Measurements from ENCODE around the gene PHF23.
A peak's percentile ranks its signal among the peaks of the same experiment; 100 is the strongest.
"Not testable (repeated sequence)": the region's sequence is repeated elsewhere in the genome, so short reads cannot be mapped to it uniquely, and the experiment has no call there.

PHF23 gene

DNA sequence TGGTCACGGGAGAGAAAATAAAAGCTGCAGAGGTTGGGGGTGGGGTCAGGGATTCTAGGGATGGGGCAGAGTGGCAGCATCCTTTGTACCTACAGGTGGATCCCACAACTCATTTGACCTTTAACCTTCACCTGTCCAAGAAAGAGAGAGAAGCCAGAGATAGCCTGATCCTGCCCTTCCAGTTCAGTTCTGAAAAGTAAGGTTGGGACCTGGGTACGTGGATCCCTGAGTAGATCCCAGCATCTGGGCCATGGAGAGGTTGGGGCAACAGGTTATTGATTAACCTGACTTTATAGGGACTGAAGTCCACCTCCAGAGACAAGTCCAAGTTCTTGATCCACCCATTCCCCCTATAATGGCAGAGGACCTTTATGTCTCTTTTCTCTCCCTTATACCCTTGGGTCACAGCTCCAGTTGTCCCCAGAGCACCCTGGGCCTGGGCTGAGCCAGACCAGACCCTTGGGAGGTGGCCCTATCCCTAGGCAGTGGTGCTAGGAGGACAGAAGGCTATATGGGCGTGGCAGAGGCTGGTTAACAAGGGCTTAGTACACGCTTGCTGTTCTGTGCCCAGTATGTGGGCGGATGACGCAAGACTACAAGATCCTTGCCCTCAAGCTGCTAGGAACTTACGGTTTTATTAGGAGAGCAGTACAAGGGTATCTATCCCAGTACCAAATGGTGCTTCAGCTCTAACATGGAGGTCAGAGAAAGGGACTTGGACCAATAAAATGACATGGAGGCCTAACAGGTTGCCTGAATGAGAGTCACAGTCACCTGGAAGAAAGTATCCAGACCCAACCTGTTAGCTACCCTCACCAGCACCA, 19.7 kb upstream of the PHF23 start:
- no peak for DNase-seq

- DNase-seq = no peak
Measured at GRCh38 chr17:7256766-7257456, 17.7 kb upstream of the PHF23 start.

DNA sequence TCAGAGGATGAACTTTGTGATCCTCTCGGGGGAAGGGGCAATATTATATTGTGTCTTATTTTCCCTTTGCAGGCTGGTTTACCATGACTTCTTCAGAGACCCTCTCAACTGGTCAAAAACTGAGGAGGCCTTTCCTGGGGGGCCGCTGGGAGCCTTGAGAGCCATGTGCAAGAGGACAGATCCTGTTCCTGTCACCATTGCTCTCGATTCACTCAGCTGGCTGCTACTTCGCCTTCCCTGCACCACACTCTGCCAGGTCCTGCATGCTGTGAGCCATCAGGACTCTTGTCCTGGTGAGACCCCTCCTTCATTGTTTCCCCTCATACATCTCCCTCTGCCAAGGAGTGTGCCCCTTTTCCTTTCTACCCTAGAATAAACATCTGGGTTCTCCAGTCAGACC, 15.3 kb upstream of the PHF23 start:
- DNase-seq = no peak

- no peak for DNase-seq
Measured at GRCh38 chr17:7253082-7253481, 13.8 kb upstream of the PHF23 start.

DNA sequence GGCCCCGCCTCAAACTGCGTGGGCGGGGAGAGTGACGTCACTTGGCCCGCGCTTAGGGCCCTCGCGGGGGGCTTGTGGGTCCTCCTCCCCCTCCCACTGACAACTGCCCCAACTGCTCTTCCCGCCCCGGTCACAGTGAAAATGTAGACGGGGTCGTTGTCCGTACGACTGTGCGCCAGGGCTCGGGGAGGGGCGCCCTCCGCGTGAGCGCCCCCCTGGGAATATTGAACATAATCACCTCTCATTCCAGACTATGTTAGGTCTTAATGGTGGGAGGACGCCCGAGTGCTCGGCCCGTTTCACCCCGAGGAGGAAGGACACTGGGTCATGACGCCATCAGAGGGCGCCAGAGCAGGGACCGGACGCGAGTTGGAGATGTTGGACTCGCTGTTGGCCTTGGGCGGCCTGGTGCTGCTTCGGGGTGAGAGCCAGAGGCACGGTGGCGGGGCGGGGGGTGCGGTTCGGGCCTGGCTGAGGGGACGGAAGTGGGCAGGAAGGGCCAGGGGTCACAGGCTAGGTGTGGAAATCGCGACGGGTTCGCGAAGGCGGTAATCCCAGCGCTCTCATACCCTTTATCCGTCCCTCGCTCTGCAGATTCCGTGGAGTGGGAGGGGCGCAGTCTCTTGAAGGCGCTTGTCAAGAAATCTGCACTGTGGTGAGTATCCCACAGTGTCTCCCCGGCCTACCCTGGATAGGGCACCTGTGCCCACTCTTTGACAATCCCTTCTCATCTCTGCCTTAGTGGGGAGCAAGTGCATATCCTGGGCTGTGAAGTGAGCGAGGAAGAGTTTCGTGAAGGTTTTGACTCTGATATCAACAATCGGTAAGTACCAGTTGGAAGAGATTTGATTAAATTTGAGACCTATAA, 13.2 kb upstream of the PHF23 start, which contains the start of gene ELP5:
Gene ELP5 (plus strand): TSS at position 40 of the 868 bp plus-strand sequence. CDS start 336 bp downstream, at position 376.
- DNase-seq = peak; percentile 89

- peak; percentile 99 for DNase-seq
Measured at GRCh38 chr17:7251661-7252175, 12.5 kb upstream of the PHF23 start, which contains the start of gene CTDNEP1. Gene CTDNEP1 (minus strand): TSS chr17:7251734. CDS start chr17:7251296, 438 bp downstream.

- DNase-seq = no peak
Measured at GRCh38 chr17:7250695-7251627, 11.7 kb upstream of the PHF23 start.

GRCh38 chr17:7249830-7250229, 10.6 kb upstream of the PHF23 start:
- no peak for DNase-seq

GRCh38 chr17:7249214-7249613, 10.0 kb upstream of the PHF23 start:
- DNase-seq = no peak

GRCh38 chr17:7248796-7249195, 9.5 kb upstream of the PHF23 start:
- DNase-seq = no peak

- DNase-seq = no peak
Measured at GRCh38 chr17:7246779-7247178, 7.5 kb upstream of the PHF23 start.

GRCh38 chr17:7243838-7244237, 4.6 kb upstream of the PHF23 start:
- not testable (repeated sequence) for DNase-seq

DNA sequence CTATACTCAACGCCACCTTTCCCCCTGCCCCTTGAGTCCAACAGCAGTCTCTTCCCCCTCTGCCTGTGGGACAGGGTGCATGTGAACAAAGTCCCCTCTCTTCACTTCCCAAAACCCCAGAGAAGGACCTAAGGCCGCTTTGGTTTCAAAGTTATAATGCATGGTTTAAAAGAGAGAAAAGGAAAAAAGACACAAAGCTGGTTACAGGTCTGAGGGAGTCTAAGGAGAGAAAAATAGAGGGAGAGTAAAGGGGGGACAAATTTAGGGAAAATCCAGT, 4.1 kb upstream of the PHF23 start:
- DNase-seq = no peak

DNA sequence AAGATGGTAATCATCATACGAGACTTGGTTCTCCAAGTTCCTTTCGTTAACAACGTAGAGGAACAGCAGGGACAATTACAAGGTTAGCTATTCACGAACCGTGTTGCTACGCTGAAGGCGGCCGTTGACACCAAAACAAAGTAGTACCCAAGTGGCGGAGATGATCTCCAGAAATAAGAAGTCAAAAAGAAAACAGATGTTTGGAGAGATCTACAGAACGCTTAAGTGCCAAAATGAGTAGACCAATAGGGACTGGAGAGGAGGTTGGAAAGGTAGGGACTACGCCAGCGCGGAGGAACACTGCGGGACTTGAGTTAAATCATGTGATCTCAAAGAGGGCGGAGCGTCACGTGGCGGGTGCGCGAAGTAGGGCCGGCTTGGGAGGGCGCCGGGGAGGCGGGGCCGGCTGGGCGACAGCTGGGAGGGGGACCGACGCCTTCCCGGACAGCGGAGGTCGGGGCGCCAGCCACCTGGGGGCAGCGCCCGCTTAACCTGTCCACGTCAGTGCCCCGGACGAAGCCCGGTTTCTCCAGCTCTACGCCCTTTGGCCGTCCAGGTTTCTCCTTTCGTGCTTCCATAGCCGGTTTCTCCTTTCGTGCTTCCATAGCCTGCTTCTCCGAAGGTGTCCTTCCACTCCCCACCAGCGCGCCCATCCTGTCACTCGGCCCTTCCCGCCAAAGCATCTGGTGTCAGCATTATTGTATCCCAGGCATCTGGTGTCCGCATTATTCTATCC, 3.6 kb upstream of the PHF23 start:
- DNase-seq = peak; percentile 93

GRCh38 chr17:7241783-7242716, 2.8 kb upstream of the PHF23 start, which contains the start of gene GABARAP:
Gene GABARAP (minus strand): TSS chr17:7242449. CDS start chr17:7242330, 119 bp downstream.
- DNase-seq = peak; percentile 94

DNA sequence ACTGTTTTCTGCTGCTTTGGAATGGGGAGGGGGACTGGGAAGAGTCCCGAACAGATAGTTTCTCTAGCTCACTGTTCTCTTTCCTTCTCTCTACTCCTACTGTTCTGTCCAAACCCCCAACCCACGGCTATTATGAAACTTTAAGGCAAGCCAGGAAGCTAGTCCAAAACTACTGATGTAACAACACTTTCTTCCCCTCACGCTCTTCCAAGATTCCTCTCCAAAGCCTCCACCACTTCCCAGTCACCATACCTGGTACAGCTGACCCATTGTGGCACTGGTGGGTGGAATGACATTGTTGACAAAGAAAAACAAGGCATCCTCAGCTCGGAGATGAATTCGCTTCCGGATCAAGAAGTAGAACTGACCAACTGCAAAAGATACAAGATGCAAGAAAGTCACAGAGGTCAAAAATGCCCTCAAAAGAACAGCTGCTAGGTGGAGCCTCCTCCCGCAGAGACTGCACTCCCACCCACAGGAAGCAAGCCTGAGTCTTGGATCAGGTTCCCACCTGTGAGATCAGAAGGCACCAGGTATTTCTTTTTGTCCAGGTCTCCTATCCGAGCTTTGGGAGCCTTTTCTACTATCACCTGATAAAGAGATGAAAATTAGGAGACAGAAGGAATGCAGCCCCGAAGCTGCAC, 2.0 kb upstream of the PHF23 start:
- no peak for DNase-seq

GRCh38 chr17:7240375-7240774, 1.1 kb upstream of the PHF23 start:
- no peak for DNase-seq

- DNase-seq = no peak
Measured at GRCh38 chr17:7238420-7239090, 702 bp downstream of the PHF23 start.
